T47D (cell line): ENCODE data around the gene ALK.

Experiments used
- DNase-seq, 2 experiments: peaks; one replicate each; pipeline versions ENCODE4 v3.0.0 to v3.0.0-alpha.2; 2011 to 2012; ENCODE audit warnings: low read depth in 1 of 2, low spot score in 1 of 2
- JUND ChIP-seq: IDR thresholded peaks from 2 replicates; pipeline ENCODE4 v1.6.1; 2012; ENCODE audit warnings: low read depth
- in situ Hi-C: cut with HindIII; loops from 2 replicates; pipeline ENCODE4 v1.10.0; 2016; ENCODE audit warnings: low sequenced_read_pairs, low pct_unique_long_range_greater_than_20kb

The ALK gene

GRCh38 chr2:29193111-29193510 lies 728.3 kb downstream of the ALK start:
- in situ Hi-C loops, result no loop called here
- no peak for TF ChIP-seq JUND
- DNase-seq, result no peak

GRCh38 chr2:29192526-29192925 lies 728.9 kb downstream of the ALK start:
- no peak for DNase-seq
- TF ChIP-seq JUND, result no peak
- in situ Hi-C loops, result no loop called here

GRCh38 chr2:29191817-29192216 lies 729.6 kb downstream of the ALK start:
- in situ Hi-C loops, result no loop called here

GRCh38 chr2:29189052-29189451 lies 732.3 kb downstream of the ALK start:
- in situ Hi-C loops, result no loop called here
- no peak for DNase-seq
- TF ChIP-seq JUND, result no peak

More at GRCh38 chr2:29191817-29192216, 729.6 kb downstream of the ALK start:
- TF ChIP-seq JUND, result no peak
- DNase-seq, result no peak

GRCh38 chr2:29187926-29188325 lies 733.5 kb downstream of the ALK start:
- DNase-seq, result no peak
- in situ Hi-C loops, result no loop called here
- TF ChIP-seq JUND, result no peak

GRCh38 chr2:29186817-29187216 lies 734.6 kb downstream of the ALK start:
- in situ Hi-C loops, result no loop called here
- DNase-seq, result no peak

GRCh38 chr2:29184531-29184930 lies 736.9 kb downstream of the ALK start:
- in situ Hi-C loops, result no loop called here
- no peak for DNase-seq
- TF ChIP-seq JUND, result no peak

More at GRCh38 chr2:29186817-29187216, 734.6 kb downstream of the ALK start:
- no peak for TF ChIP-seq JUND

- no peak for TF ChIP-seq JUND
- peak; percentile 5 to 53 for DNase-seq
- in situ Hi-C loops, result no loop called here
These were observed 738.5 kb downstream of the ALK start for GRCh38 chr2:29182920-29183319.

GRCh38 chr2:29182334-29182733 lies 739.1 kb downstream of the ALK start:
- in situ Hi-C loops, result no loop called here

GRCh38 chr2:29175338-29175737 lies 746.0 kb downstream of the ALK start:
- in situ Hi-C loops, result no loop called here
- no peak for TF ChIP-seq JUND
- DNase-seq, result no peak

More at GRCh38 chr2:29182334-29182733, 739.1 kb downstream of the ALK start:
- DNase-seq, result no peak
- TF ChIP-seq JUND, result no peak

- no peak for DNase-seq
- no peak for TF ChIP-seq JUND
- in situ Hi-C loops, result no loop called here
These were observed 746.4 kb downstream of the ALK start for GRCh38 chr2:29174937-29175336.

- DNase-seq, result peak in 1 of 2 experiments; percentile 10
- in situ Hi-C loops, result no loop called here
- TF ChIP-seq JUND, result no peak
These were observed 754.9 kb downstream of the ALK start for GRCh38 chr2:29166242-29167039.

GRCh38 chr2:29165362-29166241 lies 755.8 kb downstream of the ALK start:
- peak in 1 of 2 experiments; percentile 77 for DNase-seq
- in situ Hi-C loops, result no loop called here
- TF ChIP-seq JUND, result no peak
